ENCODE data around the gene LMTK3. TPM values are rescaled to one million over a fixed set of nuclear protein-coding genes. Genes with fewer than 3 reads are reported as not detected.

Gene LMTK3
- total RNA-seq, 1 donor from 2014 or later, result 2.9 TPM

DNA sequence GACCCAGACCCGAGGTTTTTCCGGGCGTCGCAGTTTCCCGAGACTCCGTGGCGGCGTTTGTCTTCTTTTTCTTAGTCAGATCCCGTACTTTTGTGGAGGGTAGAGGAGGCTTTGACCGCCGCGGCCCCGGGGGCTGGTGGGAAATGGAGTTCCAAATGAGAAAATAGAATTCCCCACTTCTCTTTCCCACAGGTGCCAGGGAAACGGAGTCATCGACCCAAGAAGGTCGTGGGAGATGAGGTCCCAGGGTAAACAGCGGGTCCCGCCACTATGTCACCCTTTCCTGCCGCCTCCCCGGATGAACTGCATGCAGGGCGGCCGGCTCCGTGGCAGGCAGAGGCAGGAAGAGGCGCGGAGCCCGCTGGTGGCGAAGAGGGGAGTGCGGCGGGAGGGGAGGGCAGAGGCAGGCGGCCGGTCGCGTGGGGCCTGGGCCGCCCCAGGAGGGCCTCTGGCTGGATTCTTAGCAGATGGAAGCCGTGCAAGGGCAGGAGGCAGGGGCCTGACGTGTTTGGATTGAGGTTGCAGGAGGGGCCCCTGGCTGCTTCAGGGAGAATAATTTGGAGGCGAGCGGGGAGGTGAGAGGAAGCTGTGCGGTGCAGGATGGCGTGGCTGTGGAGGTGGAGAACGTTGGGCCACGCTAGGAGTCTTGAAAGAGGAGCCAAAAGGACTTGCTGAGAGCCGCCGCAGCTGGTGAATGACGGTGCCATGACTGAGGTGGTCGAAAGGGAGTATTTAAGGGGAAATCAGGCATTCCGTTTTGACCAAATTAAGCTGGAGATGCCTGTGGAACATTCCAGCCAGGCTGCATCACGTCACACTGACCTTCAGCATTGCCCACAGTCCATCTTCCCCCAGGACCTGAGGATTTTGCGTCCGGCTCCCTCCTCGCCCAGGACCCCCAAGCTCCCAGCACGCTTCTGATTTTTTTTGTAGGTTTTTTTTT lies 30.8 kb downstream of the LMTK3 start:
- TF ChIP-seq, protein P1, sequence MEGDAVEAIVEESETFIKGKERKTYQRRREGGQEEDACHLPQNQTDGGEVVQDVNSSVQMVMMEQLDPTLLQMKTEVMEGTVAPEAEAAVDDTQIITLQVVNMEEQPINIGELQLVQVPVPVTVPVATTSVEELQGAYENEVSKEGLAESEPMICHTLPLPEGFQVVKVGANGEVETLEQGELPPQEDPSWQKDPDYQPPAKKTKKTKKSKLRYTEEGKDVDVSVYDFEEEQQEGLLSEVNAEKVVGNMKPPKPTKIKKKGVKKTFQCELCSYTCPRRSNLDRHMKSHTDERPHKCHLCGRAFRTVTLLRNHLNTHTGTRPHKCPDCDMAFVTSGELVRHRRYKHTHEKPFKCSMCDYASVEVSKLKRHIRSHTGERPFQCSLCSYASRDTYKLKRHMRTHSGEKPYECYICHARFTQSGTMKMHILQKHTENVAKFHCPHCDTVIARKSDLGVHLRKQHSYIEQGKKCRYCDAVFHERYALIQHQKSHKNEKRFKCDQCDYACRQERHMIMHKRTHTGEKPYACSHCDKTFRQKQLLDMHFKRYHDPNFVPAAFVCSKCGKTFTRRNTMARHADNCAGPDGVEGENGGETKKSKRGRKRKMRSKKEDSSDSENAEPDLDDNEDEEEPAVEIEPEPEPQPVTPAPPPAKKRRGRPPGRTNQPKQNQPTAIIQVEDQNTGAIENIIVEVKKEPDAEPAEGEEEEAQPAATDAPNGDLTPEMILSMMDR (IDR thresholded peaks at IDR 0.05; ENCODE audit: insufficient read depth, low read length, poor library complexity, severe bottlenecking), result no peak
- no peaks in the 10 kb centered on the region for H3K27me3 ChIP-seq (ENCODE audit: control insufficient read depth, insufficient read depth, low read length)
- H3K4me3 ChIP-seq (ENCODE audit: low read depth, low read length), result peak overlapping the region; percentile 19
- no peak for DNase-seq (ENCODE audit: low read depth)
- H3K36me3 ChIP-seq (ENCODE audit: control insufficient read depth, insufficient read depth, low read length), result no peaks in the 10 kb centered on the region

DNA sequence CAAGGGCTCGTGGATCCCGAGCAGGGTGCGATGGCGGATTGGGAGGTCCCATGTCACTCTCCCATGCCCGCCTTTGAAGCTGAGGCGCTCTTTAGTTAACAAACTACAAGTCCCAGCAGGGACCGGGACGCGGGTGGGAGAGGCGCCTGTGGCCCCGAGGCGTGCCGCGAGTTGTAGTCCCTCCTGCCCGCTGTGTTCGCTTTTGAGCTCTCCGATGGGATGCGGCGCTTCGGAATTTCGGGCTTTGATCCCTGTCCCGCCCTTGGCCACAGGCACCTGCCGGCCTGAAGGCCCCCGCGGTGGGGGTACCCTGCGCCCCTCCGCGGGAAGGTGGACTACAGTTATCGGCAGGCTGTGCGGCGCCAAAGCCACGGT lies 31.5 kb downstream of the LMTK3 start:
- TF ChIP-seq, protein P1 (IDR thresholded peaks at IDR 0.05; ENCODE audit: insufficient read depth, low read length, poor library complexity, severe bottlenecking), result no peak
- H3K4me3 ChIP-seq (ENCODE audit: low read depth, low read length), result peak overlapping the region; percentile 19
- H3K27me3 ChIP-seq (ENCODE audit: control insufficient read depth, insufficient read depth, low read length), result no peaks in the 10 kb centered on the region
- H3K36me3 ChIP-seq (ENCODE audit: control insufficient read depth, insufficient read depth, low read length), result peaks cover 2% of the 10 kb centered on the region
- no peak for DNase-seq (ENCODE audit: low read depth)

DNA sequence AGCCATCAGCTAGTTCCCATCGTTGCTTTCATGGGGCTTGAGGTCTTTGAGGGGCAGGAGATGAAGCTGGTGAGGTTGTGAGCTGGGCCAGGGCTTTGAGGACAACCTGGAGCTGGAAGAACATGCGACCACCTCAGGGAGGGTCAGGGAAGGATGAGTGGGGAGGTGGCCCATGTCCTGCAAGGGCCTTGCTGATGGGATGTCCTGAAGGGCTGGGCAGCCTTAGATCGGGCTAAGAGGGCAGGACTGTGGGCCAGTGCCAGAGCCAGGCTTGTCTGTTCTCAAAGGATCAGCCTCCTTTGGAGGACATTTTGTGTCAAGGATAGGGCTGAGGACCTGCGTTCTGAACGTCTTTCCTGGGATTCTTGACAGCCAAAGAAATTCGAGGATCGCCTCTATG lies 31.9 kb downstream of the LMTK3 start:
- H3K4me3 ChIP-seq (ENCODE audit: low read depth, low read length), result no peak overlapping the region
- peaks cover 2% of the 10 kb centered on the region for H3K36me3 ChIP-seq (ENCODE audit: control insufficient read depth, insufficient read depth, low read length)
- H3K27me3 ChIP-seq (ENCODE audit: control insufficient read depth, insufficient read depth, low read length), result no peaks in the 10 kb centered on the region
- DNase-seq (ENCODE audit: low read depth), result no peak
- TF ChIP-seq, protein P1 (IDR thresholded peaks at IDR 0.05; ENCODE audit: insufficient read depth, low read length, poor library complexity, severe bottlenecking), result no peak

DNA sequence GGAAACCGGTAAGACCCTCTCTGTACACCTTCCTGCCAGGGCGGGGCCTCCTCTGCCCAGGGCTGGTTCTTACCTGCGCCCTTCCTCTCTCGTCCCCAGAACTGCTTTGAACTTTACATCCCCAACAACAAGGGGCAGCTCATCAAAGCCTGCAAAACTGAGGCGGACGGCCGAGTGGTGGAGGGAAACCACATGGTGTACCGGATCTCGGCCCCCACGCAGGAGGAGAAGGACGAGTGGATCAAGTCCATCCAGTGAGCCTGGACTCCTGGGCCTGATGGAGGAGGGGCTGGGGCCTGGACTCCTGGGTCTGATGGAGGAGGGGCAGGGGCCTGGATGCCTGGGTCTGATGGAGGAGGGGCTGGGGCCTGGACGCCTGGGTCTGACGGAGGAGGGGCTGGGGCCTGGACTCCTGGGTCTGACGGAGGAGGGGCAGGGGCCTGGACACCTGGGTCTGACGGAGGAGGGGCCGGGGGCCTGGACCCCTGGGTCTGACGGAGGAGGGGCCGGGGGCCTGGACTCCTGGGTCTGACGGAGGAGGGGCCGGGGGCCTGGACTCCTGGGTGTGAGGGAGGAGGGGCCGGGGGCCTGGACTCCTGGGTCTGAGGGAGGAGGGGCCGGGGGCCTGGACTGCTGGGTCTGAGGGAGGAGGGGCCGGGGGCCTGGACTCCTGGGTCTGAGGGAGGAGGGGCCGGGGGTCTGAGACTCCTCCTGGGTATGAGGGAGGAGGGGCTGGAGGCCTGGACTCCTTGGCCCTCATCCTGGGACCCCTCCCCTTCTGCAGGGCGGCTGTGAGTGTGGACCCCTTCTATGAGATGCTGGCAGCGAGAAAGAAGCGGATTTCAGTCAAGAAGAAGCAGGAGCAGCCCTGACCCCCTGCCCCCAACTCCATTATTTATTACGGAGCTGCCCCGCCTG lies 33.0 kb downstream of the LMTK3 start:
- Histone ChIP-seq H3K4me3 (ENCODE audit: low read depth, low read length) (no peak overlapping the region), H3K27me3 (ENCODE audit: control insufficient read depth, insufficient read depth, low read length) (no peaks in the 10 kb centered on the region), H3K36me3 (ENCODE audit: control insufficient read depth, insufficient read depth, low read length) (peaks cover 4% of the 10 kb centered on the region)
- DNase-seq (ENCODE audit: low read depth), result no peak
- TF ChIP-seq, protein P1 (IDR thresholded peaks at IDR 0.05; ENCODE audit: insufficient read depth, low read length, poor library complexity, severe bottlenecking), result no peak

DNA sequence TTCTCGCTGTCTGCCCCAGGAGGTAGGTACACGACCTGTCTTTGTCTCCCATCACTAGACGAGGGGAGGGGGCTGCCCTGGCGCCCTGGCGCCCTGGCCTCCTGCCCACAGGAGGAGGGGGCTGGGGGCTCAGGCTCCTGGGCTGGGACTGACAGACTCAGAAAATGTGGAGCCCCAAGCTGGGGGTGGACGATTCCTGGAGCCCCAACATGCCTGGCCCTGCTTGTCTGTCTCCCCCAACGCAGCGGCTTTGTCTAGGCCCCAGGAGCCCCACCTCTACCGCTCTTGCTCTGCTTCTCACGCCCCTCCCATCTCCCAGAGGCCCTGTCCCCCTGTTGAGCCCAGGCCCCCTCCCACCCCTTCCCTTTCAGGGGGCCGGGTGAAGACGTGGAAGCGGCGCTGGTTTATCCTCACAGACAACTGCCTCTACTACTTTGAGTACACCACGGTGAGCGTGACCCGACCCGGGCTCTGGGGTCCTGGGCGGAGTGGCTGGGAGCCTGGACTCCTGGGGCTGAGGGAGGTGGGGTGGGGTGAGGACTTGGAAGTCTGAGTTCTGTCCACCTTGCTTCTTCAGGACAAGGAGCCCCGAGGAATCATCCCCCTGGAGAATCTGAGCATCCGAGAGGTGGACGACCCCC lies 33.8 kb downstream of the LMTK3 start:
- DNase-seq (ENCODE audit: low read depth), result no peak
- peaks cover 6% of the 10 kb centered on the region for H3K36me3 ChIP-seq (ENCODE audit: control insufficient read depth, insufficient read depth, low read length)
- H3K27me3 ChIP-seq (ENCODE audit: control insufficient read depth, insufficient read depth, low read length), result no peaks in the 10 kb centered on the region

More for the DNA sequence above, 33.8 kb downstream of the LMTK3 start:
- no peak overlapping the region for H3K4me3 ChIP-seq (ENCODE audit: low read depth, low read length)
- TF ChIP-seq, protein P1 (IDR thresholded peaks at IDR 0.05; ENCODE audit: insufficient read depth, low read length, poor library complexity, severe bottlenecking), result no peak
